ENCODE results near the gene DHODH.

GRCh38 chr16:72064361-72064894 is 55.9 kb downstream of the DHODH start:
- TF ChIP-seq EZH2 (IDR thresholded peaks at IDR 0.05; ENCODE audit: borderline replicate concordance, low read length): no peak
- TF ChIP-seq, protein P1, sequence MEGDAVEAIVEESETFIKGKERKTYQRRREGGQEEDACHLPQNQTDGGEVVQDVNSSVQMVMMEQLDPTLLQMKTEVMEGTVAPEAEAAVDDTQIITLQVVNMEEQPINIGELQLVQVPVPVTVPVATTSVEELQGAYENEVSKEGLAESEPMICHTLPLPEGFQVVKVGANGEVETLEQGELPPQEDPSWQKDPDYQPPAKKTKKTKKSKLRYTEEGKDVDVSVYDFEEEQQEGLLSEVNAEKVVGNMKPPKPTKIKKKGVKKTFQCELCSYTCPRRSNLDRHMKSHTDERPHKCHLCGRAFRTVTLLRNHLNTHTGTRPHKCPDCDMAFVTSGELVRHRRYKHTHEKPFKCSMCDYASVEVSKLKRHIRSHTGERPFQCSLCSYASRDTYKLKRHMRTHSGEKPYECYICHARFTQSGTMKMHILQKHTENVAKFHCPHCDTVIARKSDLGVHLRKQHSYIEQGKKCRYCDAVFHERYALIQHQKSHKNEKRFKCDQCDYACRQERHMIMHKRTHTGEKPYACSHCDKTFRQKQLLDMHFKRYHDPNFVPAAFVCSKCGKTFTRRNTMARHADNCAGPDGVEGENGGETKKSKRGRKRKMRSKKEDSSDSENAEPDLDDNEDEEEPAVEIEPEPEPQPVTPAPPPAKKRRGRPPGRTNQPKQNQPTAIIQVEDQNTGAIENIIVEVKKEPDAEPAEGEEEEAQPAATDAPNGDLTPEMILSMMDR (IDR thresholded peaks at IDR 0.05; ENCODE audit: low read length): no peak

Data from OCI-LY1 (cell line).